Activated CD4-positive, alpha-beta T cell treated with anti-CD3 and anti-CD28 coated beads, Interleukin-2, amount 50 U/mL, for 24 hours (primary cell): ENCODE measurements around the gene RNF44.
A peak's percentile ranks its signal among the peaks of the same experiment; 100 is the strongest.
"Not testable (repeated sequence)": the region's sequence is repeated elsewhere in the genome, so short reads cannot be mapped to it uniquely, and the experiment has no call there.

ENCODE experiments used
- DNase-seq, 2 donors: peaks; one replicate each; pipeline ENCODE4 v3.0.0-alpha.2; 2020; ENCODE audit warnings: low read depth in 1 of 2, low spot score in 1 of 2

RNF44 gene

DNA sequence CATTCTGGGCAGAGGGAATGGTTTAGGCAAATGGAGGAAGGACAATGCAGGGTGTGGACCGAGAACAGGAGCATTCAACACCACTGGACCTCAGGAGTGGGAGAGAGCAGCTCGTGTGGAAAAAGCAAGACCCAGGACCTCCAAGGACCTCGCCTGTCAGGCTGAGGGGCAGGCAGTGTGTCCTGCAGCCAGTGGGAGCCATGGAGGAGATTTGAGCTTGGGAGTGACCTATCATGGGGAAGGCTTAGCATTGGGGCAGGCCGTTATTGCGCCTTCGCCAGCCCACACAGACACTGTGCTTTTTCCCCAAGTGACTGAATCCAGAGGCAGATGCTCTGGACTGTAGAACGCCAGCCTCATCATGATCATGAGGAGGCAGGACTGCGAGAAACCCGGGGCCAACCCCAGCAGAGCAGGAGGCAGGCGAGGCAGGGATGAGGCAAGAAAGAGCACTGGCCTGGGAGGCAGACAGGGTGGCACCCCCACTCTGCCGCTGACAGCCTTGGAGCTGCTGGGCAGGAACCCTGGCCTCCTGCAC lies 15.2 kb upstream of the RNF44 start:
- DNase-seq, result no peak

DNA sequence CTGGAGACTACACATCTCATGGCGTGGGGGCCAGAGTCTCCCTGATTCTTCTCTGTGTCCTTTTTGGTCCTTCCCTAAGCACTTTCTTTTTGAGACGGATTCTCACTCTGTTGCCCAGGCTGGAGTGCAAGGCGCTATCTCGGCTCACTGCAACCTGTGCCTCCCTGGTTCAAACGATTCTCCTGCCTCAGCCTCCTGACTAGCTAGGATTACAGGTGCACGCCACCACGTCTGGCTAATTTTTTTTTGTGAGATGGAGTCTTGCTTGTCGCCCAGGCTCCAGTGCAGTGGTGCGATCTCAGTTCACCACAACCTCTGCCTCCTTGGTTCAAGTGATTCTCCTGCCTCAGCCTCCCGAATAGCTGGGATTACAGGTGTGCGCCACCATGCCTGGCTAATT lies 13.7 kb upstream of the RNF44 start:
- not testable (repeated sequence) for DNase-seq

DNA sequence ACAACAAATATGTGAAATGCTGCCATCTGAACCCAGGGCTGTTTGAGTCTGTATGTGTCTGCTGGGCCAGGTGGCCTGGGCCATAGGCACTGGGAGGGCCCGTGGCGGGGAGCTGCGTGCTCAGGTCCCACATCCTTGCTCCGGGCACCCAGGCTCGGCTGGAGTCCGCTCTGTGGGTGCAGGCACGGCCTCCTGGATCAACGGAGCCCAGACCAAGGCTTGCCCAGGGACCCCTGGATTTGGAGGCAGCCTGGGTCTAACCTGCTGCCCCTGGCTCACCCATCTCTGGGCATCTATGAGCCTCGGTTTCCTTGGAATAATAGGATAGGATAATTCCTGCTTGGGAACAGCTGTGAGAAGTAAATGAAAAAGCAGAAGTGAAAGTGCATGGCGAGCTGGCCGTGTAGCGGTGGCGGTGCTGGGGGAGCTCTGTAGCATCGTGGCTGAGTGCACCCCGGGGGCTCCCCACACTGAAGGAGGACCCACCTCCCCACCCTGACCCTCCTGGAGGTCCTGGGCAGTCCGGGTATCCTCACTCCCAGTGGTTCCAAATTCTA lies 13.2 kb upstream of the RNF44 start:
- DNase-seq, result no peak

DNA sequence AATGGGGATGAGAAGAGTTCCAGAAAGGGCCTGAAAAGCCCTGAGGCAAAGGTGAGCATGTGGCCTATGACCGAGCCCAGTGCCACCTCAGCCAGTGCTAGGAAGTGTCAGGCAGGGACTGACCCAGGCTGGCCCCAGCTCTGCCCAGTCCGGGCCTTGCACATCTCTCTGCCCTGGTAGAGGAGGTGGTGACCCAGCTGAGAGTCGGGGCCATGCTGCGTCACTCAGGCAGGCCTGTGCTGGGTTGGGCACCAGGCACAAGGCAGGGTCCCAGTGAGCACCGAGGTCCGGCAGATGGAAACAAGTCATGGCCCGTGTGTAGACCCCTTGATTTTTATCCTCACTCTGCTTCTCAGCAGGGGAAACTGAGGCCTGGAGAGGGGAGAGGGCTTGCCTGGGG lies 12.7 kb upstream of the RNF44 start:
- DNase-seq, result no peak

DNA sequence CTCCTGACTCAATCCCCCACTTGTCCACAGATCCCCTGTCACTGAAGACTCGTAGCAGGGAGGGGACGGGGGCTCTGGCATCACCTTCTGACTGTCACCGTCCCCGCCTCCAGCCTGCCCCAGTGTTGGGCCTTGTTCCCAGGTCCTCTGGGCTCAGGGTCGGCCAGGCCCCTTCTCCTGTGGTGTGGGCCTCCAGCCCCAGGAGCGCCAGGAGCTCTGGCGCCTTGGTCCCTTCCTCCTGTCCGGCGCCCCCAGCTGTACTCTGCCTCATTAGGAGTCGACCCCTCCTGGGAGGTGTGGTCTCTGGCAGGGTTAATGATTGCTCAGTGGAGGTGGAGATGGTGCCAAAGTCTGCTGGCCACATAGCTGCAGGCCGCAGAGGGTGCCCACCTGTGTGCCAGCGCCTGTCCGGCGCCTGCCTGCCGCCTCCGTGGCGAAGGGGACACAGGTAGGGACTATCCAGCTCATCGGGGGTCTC lies 11.8 kb upstream of the RNF44 start, which contains the start of gene CDHR2:
Gene CDHR2, plus strand, starts transcription at position 376 of the 478 bp plus-strand sequence. CDS start 16,011 bp downstream, outside the sequence.
- no peak for DNase-seq

DNA sequence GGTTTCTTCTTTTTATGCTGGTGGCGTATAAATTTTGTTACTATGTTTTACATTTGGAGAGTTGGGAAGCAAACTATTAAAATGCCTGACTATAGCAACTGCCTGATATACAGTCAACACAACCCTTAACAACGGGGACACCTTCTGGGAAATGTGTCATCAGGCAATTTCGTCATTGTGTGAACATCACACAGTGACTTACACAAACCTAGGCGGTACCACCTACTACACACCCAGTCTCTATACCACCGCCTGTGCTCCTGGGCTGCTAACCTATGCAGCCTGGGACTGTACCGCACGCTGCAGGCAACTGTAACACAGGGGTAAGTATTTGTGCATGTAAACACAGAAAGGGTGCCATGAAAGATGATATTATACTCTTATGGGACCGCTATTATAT lies 10.6 kb upstream of the RNF44 start:
- DNase-seq, result no peak

DNA sequence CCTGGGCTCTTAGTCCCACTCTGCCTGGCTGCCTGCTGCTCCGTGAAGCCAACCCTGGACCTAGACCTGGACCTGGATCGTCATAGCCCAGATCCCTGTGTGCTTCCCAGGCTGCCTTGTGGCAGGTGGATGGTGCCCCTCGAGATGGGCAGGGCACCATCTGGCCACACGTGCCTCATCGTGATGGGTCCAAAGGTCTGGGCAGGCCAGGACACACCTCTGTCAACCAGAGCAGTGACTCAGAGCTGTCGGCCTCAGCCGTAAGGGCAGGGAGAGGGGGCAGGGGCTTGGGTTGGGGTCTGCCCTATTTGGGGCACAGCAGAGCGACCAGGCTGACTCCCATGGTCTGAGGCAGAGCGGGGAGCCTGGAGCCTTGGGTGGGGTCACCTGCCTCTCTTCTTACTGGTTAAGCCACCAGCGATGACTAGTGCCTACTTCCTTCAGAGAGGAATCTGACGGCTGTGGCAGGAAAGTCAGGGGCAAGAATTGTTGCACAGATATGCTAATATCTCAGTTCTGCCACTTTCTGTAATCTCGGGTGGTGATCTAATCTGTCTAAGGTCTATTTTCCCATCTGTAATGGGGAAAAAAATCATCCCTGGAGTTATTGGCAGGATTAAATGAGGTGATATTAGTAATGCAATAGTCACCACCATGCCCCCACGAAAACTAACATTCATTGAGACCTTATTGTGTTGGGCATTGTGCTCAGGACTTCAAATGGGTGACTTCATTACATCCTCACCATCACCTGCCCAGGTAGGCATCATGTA lies 8.7 kb upstream of the RNF44 start:
- no peak for DNase-seq

DNA sequence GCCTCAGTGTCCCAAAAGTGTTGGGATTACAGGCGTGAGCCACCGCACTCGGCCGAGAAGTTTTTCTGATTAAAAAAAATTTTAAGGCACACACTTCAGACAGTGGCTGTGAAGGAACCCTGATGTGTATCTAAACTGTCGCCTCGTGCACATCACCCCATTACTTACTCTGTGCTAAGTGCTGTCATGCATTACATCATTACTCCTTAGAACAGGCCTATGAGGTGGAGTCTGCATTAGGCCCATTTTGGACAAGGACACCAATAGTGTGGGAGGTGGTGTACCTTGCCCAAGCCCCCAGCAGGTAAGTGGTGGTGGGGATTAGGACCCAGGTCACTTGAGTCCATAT lies 8.2 kb upstream of the RNF44 start:
- no peak for DNase-seq

DNA sequence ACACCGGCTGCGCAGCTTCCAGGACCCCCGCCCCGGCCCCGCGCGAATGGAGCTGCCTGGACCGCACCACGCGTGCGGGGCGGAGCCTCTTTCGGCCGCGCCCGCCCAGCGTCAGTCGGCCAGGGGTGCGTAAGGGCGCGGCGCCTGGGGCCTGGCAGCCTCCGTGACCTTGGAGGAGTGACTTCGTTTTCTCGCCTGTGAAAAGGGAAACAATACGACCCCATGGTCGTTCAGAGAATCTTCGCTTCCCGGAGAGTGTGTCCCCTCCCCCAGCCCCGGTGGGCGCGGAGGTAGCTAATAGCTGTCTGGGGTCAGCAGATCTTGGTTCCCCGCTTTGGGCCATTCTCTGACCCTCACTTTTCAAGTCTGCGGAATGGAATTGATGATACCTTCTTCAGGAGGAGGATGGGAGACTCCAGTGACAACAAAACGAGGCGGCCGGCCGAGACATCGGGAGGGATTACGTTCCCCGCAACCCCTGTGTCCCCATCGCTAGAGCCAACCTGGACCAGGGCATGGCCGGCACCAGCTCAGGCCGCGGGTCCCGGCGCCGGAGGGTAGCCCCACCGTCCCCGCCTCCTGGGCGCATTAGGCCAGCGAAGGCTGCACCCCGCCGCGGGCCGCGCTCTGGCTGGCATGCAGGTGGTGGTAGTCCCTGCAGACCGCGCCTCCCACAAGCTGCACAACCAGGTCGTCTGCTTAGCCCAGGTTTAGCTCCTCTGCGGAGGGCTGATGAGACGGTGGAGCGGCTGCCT lies 6.4 kb upstream of the RNF44 start:
- DNase-seq, result peak in 1 of 2 donors; percentile 56

DNA sequence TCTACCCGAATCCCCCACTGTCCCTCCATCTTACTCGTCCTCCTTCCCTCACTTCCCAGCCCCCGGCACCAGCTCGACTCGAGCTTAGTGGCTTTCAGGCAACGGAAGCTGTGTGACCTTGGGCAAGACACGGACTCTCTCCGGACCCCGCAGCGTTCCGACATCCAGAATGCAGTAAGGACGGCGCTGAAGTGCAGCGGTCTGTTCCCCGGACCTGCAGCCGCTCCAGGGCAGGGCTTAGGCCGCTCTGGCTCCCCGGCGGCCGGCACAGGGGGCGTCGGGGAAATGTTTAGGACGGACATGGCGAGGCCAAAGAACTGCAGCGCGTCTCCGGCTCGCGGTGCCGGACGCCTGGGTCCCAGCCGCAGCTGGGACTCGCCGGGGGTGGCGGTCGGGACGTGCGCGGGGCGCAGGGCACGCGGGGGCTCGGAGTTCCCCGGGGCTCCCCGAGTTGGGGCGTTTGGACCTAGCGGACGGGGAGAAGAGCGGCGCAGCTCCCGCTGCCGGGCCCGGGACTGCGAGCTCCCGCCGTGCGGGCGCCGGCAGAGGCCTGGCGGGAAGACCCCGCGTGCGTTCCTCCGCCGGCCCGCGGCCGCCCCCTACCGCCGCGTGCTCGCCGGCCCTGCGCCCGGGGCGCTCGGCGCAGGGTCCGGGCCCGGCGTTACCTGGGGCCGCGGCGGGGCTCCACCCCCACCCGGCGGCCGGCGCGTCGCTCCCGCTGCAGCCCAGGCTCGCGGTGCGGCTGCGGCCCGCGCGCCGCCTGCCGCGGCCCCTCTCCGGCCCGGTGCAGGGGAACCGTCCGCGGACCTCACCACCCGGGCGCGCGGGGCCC lies 5.6 kb upstream of the RNF44 start:
- no peak for DNase-seq

DNA sequence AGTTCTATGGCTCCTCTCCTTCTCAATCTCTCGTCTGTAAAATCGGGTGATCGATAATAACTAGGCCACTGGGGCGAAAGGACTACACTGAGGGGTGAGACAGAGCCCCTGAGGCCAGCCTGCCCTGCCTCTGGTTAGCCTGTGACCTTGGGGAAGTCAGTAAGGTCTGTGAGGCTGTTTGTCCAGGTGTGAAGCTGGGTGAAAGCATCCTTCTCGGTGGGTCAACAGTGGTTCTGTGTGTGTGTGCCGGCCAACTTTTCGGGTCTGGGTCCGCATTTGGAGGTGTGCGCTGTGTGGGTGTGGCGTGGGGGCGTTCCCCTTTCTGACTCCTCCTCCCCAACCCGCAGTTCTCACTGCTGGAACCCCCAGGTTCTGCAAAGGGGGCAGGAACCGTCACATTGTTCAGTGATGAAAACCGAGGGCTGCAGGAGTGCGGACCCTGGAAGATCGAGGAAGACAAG lies 5.0 kb upstream of the RNF44 start:
- no peak for DNase-seq

DNA sequence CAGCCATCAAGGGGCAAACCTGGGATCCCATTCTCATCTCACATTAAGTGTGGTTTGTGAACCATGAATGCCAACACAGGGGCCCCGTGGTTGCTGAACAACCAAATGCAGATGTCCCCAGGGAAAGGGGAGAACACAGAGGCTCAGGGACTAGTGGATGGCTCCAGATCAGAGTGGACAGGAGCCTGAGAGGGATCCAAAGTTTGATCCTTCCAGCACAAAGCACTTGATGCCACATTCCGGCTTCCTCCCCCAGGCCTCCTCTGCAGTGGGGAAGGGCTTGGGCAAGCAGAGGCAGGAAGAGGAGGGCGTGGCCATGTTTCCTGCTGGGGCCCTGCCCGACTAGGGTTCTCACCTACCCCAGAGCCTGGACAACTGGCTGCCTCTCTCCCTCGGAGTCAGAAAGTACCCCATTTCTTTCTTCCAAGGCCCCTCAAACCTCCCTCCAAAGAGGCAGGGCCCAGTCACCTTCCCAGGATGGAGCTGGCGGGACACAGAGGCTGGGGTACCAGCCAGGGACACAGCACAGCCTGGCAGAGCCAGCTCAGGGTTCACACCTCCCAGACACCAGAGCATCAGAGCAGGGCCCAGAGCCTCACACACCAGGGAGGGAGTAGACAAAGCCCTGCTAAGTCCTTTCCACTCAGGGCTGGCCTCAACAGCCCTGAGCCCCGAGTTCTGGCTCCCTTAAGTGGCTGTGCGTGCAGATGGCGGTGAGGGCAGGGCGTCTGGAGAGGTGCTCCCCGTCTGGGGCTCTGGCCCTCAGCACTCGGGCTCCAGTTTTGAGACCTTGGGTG lies 4.3 kb upstream of the RNF44 start:
- DNase-seq, result no peak

DNA sequence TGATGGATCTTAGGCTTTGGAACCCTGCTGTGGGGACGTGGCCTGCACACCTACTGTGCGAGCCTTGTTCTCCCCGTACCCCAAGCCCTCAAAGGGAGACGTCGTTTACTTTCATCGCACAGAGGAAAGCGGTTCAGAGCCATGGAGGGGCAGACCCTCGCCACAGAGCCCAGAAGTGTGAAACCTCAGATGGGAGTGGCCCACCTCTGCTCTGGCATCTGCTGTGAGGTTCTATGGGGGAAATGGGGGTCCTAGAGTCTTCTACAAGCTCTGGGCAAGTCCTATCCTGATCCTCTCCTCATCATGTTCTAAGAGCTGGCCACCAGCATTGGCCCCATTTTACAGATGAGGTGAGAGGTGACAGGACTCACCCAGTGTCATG lies 3.7 kb upstream of the RNF44 start:
- no peak for DNase-seq

DNA sequence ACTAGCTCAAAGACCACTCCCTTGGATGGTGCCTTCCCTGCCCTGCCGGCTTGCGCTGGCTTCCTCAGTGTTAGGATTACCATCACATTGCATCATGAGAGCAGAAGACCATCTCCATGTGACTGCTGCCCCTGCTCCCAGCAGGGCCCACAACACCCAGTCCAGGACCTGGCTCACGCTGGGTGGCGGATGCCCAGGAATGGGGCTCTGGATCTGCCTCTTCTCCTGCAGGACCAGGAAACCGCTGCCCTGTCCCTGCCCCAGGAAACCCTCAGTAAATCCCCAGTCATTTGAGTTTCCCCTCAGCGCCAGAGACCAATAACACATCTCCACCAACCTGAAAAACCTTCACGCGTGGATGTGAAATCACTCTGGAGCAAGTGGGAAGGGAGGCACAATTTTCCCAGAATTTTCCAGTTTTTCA lies 3.3 kb upstream of the RNF44 start:
- no peak for DNase-seq

DNA sequence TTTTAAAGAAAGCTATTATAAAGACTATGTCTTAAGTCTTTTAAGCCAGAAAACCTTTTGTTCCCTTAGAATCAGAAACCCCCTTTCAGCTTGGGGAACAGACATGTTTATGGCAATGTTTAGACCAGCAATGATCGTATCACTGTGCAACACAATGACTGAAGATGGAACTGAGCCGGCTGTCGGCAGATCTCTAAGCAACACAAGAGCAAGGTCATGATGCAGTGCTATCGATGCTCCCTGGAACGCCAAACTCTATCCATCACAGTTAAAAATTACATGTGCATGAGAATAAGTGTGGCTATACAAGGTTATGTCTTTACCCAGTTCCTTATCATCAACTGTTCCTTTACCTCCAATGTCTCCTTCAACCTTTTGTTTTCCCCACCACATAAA lies 1.8 kb upstream of the RNF44 start:
- DNase-seq, result no peak

DNA sequence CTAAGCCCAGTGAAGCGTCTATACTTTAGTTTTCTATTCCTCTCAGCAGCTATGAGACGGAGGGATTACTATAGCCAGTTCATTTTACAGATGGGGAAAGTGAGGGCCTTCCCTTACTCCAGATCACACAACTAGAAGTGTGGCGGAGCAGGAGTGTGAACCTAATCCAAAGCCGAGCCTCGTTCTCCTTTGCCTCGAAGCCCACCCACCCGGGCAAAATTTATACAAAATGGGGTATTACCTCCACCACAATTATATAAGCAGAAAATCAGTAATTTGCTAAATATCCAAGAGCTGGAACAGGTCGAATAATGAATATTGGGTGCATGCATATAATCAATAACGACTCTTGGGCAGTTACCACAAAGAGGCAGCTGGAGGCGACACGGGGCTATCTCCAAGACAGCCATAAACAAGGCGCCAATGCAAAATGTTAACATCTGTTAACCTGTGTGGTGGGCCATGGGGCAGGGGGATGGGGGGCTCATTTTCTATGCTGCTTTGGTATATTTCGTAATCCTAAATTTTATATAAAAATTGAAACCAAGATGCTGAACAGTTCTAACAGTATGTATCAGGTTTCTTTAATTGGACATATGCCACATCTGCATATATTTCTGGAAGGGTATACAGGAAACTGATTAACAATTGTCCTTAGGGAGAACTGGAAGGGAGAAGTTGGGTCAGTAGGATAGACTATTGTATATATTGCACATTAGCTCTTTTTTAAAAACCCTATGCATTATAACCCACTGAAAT lies 1.2 kb upstream of the RNF44 start:
- DNase-seq, result no peak

DNA sequence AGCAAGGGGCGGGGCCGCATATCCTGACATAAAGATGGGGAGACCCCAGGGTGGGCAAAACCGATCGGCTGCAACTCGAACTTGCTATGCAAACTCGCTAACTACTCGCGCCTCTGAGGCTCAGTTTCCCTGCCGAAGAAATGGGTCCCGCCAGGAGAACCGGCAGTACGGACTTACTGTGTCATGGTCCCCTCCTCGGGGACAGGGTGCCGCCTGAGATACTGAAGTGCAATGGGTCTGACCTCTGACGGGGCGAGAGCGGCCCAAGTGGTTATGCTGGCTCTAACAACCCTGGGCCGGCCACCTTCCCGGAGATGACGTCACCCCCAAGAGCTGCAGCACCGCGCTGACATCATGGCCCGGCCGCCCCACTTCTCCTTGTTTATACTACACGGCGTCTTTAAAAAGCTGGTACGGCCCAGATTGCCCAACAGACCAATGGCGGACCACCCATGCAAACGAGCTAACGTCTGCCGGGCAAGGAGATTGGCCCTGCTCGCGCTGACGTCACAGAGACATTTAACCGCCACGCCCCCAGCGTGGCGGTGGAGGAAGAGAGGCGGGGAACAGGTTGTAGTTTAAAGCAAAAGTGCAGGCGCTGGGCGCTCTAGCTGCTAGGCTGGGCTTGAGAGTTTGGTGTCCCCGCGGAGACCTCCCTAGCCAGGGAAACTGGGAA lies 490 bp upstream of the RNF44 start:
- DNase-seq, result peak; percentile 84 to 98

DNA sequence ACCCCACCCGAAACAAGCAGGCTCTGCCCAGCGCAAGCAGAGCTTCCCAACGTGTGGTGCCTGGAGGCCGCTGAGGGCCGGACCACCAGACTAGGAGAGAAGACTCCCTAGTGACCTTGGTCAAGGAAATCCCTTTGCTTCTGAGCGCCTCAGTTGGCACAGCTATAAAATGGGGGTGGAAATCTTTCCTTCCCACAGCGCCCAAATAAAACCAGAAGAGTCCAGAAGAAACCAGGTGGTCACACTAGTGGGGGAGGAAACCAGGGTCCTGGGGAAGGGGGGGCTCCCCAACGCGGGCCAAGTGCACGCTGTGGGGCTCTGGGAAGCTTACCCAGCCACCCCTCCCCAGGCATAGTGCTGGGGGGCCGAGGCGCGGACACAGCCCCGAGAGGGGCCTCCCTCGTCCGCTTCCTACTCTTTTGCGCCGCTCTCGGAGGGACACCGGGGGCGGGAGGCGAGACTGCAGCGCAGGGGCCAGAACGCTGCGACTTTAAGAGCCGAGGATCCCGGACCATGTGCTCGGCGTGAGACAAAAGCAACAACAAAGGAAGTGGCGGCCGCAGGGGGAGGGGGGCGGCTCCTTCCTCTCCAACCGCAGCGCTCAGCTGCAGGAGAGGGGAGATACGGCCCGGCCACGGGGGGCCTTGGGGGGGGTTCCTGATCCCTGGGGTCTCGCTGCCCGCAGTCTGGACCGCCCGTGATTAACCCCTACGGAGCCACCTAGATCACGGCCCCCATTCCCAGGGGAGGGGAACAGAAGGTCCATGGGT lies 885 bp downstream of the RNF44 start:
- DNase-seq, result peak; percentile 59 to 73
